ENCODE measurements around the gene CLEC14A.

Gene CLEC14A

DNA sequence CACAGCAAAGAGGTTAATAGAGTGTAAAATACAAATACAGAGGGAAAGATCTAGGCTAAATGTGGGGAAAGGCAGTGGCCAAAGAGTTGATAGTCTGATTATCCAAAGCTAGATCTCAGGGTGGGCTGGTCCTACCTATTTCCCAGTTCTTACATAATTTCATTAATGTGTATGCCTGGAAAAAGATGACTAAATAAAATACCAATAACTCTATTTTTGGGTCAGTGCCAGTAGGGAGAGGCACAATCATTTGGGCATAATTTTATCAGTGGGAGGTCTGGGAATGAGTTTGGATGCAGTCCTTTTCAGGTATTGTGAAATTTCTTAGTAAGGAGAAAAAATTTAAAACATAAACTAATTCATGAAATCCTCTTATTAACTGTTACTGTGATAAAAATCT is 30.6 kb upstream of the CLEC14A start:
- TF ChIP-seq, protein P1, sequence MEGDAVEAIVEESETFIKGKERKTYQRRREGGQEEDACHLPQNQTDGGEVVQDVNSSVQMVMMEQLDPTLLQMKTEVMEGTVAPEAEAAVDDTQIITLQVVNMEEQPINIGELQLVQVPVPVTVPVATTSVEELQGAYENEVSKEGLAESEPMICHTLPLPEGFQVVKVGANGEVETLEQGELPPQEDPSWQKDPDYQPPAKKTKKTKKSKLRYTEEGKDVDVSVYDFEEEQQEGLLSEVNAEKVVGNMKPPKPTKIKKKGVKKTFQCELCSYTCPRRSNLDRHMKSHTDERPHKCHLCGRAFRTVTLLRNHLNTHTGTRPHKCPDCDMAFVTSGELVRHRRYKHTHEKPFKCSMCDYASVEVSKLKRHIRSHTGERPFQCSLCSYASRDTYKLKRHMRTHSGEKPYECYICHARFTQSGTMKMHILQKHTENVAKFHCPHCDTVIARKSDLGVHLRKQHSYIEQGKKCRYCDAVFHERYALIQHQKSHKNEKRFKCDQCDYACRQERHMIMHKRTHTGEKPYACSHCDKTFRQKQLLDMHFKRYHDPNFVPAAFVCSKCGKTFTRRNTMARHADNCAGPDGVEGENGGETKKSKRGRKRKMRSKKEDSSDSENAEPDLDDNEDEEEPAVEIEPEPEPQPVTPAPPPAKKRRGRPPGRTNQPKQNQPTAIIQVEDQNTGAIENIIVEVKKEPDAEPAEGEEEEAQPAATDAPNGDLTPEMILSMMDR (IDR thresholded peaks at IDR 0.05; ENCODE audit: insufficient read depth, low read depth, low read length, missing control alignments) = no peak

DNA sequence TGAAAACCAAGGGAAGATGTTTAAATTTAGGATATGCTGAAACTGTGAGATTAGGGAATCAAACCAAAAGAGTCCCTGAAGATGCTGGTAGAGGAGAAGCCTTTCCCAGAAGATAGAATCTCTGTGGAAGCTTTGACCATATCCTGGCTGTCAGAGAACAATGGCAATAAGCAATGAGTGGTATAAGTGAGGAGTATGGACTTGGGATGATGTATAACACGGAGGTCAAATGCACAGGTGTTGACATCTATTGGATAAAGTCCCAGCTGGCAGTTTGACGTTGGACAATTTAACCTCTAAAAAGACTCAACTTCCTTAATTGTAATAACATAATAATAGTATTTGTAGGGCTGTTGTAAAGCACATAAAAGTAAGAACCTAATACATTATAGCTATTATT is 30.1 kb upstream of the CLEC14A start:
- TF ChIP-seq, protein P1 (IDR thresholded peaks at IDR 0.05; ENCODE audit: insufficient read depth, low read depth, low read length, missing control alignments) = no peak
- DNase-seq (ENCODE audit: low read depth) = no peak

More for the DNA sequence above, 30.6 kb upstream of the CLEC14A start:
- DNase-seq (ENCODE audit: low read depth) = no peak
- H3K4me3 ChIP-seq (ENCODE audit: low read length) = no peak overlapping the region

DNA sequence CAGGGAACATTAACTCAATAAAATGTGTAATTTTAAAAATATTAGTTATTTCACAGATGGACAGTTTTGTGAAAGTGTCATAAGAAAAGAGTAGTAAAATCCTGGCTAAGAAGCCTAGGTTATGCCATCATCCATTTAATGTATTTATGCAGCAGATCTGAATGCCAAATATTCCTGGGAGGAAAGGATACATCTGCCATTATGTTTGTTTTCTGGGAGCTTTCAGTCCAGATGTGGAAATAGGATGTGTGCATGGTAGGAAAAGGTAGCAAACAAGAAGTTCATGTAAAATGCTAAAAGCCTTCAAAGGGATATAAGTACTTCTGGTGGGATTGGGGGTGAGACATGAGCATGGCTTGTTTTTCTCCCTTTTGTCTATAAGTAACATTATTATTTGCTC is 27.0 kb upstream of the CLEC14A start:
- no peak overlapping the region for H3K4me3 ChIP-seq (ENCODE audit: low read length)
- TF ChIP-seq, protein P1 (IDR thresholded peaks at IDR 0.05; ENCODE audit: insufficient read depth, low read depth, low read length, missing control alignments) = no peak
- no peak for DNase-seq (ENCODE audit: low read depth)

More for the DNA sequence above, 30.1 kb upstream of the CLEC14A start:
- H3K4me3 ChIP-seq (ENCODE audit: low read length) = no peak overlapping the region

DNA sequence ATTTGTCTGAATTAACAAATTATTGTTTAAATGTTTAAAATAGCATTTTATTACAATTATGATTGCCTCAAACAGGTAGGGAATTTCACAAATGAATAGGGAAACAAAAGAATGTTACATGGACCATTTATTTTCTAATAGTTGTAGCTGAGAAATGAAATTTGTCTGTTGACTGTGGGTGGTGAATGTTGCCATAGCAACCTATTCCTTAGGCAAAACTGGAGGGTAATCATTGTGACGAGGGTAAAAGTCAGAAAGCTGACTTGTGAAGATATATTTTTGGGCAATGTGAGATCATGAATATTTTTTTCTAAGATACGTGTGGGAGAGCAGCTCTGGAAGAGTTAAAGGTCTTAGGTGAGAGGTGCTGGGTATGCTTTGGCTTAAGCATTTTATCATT is 24.2 kb upstream of the CLEC14A start:
- TF ChIP-seq, protein P1 (IDR thresholded peaks at IDR 0.05; ENCODE audit: insufficient read depth, low read depth, low read length, missing control alignments) = no peak
- no peak for DNase-seq (ENCODE audit: low read depth)
- H3K4me3 ChIP-seq (ENCODE audit: low read length) = no peak overlapping the region

DNA sequence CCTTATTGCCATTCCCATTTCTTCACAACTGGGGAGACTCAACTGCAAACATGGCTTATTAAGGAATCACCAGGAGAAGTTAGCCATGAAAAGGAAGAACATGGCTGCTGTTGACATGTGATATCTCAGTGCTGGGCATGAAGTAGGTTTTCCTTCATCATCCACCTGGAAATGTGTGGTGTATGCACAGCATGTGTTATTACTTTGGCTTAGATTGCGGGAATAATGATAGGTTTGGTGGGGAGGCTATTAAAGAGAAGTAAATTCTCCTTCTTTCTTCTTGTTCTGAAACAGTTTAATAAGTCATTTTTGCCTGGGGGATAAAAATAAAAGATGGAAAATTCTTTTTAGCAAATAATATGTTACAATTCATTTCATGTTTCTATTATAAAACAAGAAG is 23.7 kb upstream of the CLEC14A start:
- TF ChIP-seq, protein P1 (IDR thresholded peaks at IDR 0.05; ENCODE audit: insufficient read depth, low read depth, low read length, missing control alignments) = no peak
- H3K4me3 ChIP-seq (ENCODE audit: low read length) = no peak overlapping the region
- DNase-seq (ENCODE audit: low read depth) = no peak

DNA sequence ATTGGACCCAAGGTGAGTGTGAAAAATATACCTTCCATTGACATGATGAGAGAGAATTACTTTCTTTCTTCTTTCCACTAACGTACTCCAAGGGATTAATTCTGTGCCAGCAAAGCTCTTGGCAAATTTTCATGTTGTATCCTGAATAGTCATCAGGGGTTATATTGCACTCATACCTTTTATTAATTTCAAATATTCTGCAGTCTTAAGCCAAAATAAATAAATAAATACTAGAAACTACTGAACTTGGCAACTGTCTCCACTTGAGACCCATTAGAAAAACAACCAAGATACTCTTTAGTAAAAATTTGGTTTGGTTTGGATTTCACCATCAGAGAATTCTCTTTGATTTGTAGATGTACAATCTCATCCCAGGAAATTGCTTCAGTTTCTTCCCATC is 22.1 kb upstream of the CLEC14A start:
- H3K4me3 ChIP-seq (ENCODE audit: low read length) = no peak overlapping the region
- TF ChIP-seq, protein P1 (IDR thresholded peaks at IDR 0.05; ENCODE audit: insufficient read depth, low read depth, low read length, missing control alignments) = no peak
- no peak for DNase-seq (ENCODE audit: low read depth)

DNA sequence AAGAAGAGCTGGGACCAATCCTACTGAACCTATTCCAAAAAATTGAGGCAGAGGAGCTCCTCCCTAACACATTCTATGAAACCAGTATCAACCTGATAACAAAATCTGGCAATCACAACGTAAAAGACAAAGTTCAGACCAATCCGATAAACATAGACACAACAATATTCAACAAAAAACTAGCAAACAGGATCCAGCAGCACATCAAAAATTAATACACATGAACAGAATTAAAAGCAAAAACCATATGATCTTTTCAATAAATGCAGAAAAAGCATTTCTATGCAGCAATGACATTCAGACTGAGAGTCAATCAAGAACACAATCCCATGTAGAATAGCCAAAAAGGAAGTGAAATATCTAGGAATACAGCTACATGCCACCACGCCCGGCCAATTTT is 7.0 kb upstream of the CLEC14A start:
- H3K4me3 ChIP-seq (ENCODE audit: low read length) = no peak overlapping the region
- TF ChIP-seq, protein P1 (IDR thresholded peaks at IDR 0.05; ENCODE audit: insufficient read depth, low read depth, low read length, missing control alignments) = no peak
- DNase-seq (ENCODE audit: low read depth) = no peak

All from epithelial cell of esophagus (primary cell).